HUES64 (cell line): ENCODE data around the gene PEPD.
"Not testable (repeated sequence)": the region's sequence is repeated elsewhere in the genome, so short reads cannot be mapped to it uniquely, and the experiment has no call there.

Experiments used
- H3K27ac ChIP-seq: 2 replicates; pipeline ENCODE4 v1.7.0; 2013; ENCODE audit warnings: low read depth, low read length, inconsistent platforms
- H3K27me3 ChIP-seq: 2 replicates; pipeline ENCODE4 v1.6.1; 2013; ENCODE audit warnings: mild to moderate bottlenecking, low read length; ENCODE audit not compliant: insufficient read depth
- H3K36me3 ChIP-seq: 2 replicates; pipeline ENCODE4 v1.6.1; 2013; ENCODE audit warnings: mild to moderate bottlenecking, low read length; ENCODE audit not compliant: insufficient read depth
- H3K4me1 ChIP-seq: 2 replicates; pipeline ENCODE4 v1.6.1; 2013; ENCODE audit warnings: mild to moderate bottlenecking, low read length, moderate library complexity; ENCODE audit not compliant: insufficient read depth
- H3K4me3 ChIP-seq: 2 replicates; pipeline ENCODE4 v1.5.1; 2013; ENCODE audit warnings: mild to moderate bottlenecking, low read length, moderate library complexity
- H3K9ac ChIP-seq: 2 replicates; pipeline ENCODE4 v1.6.1; 2013; ENCODE audit warnings: mild to moderate bottlenecking, low read depth, low read length
- H3K9me3 ChIP-seq: 2 replicates; pipeline ENCODE4 v1.6.1; 2013; ENCODE audit warnings: low read depth, low read length; ENCODE audit not compliant: insufficient read depth
- WGBS: fragments of 150-250, 120-280 bp; methylation state at CpG from one replicate; pipeline ENCODE4 v1.1.7; 2013; ENCODE audit warnings: missing lambda C conversion rate; 5-methylcytosine and 5-hydroxymethylcytosine counted together

The PEPD gene

GRCh38 chr19:33486936-33487811 lies 34.4 kb downstream of the PEPD start:
- no peaks in the 10 kb centered on the region for H3K36me3 ChIP-seq
- H3K4me1 ChIP-seq: no peaks in the 10 kb centered on the region
- H3K9ac ChIP-seq: no peak overlapping the region; the same call in 1 of the 2 replicates
- WGBS: 93% methylated on average over 23 of the region's 23 CpGs
- H3K27me3 ChIP-seq: no peaks in the 10 kb centered on the region
- H3K9me3 ChIP-seq: no peaks in the 10 kb centered on the region
- no peak overlapping the region for H3K4me3 ChIP-seq
- H3K27ac ChIP-seq: no peak overlapping the region

DNA sequence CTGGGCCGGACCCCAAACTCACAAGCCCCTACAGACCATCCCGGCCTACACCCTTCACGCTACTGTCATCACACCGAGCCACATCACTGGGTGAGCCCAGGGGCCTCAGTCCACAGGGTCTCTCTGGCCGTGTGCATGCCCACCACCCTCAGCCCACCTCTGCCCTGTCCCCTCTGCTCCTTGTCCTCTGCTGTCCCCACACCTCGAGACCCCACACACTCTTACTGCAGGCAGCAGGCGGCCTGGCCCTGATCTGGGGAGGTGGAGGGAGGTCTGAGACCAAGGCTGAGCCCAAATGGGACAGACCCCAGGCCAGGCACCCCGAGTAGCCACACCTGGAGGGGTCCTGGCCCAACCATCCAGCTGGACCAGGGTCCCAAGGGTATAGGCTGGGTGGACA lies 35.2 kb downstream of the PEPD start:
- 95% methylated on average over 8 of the region's 8 CpGs for WGBS
- H3K9ac ChIP-seq: no peak overlapping the region
- no peaks in the 10 kb centered on the region for H3K9me3 ChIP-seq
- no peak overlapping the region for H3K4me3 ChIP-seq
- H3K27me3 ChIP-seq: no peaks in the 10 kb centered on the region
- H3K4me1 ChIP-seq: no peaks in the 10 kb centered on the region
- H3K27ac ChIP-seq: no peak overlapping the region
- H3K36me3 ChIP-seq: no peaks in the 10 kb centered on the region

DNA sequence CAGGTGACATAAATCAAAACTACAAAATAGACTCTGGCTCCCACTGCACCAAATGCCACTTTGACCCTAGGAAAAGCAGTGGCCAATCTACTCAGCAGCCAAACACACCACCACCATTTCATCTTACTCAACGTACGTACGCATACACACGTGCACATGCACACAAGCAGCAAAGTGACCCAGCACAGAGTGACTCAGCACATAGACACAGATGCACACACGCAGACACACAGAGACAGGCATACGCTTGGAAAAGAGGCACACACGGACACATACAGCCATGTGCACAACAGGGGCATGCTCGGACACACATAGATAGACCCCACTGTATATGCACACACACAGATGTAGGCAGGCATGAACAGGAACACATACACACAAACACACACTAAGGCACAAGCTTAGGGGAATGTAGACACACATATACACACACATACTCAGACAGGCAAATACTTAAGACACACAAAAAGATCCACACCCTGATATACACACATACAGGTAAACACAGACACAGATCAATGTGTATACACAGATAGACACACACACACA lies 37.3 kb downstream of the PEPD start:
- Histone ChIP-seq H3K9ac (no peak overlapping the region), H3K36me3 (no peaks in the 10 kb centered on the region), H3K4me1 (no peaks in the 10 kb centered on the region), H3K27ac (no peak overlapping the region), H3K9me3 (no peaks in the 10 kb centered on the region), H3K27me3 (no peaks in the 10 kb centered on the region), H3K4me3 (no peak overlapping the region)
- 91% methylated on average over 8 of the region's 8 CpGs for WGBS

GRCh38 chr19:33482476-33482875 lies 39.1 kb downstream of the PEPD start:
- H3K9me3 ChIP-seq: no peaks in the 10 kb centered on the region
- H3K36me3 ChIP-seq: peaks cover 7% of the 10 kb centered on the region; the same call in 1 of the 2 replicates
- H3K4me3 ChIP-seq: no peak overlapping the region
- H3K4me1 ChIP-seq: no peaks in the 10 kb centered on the region
- 90% methylated on average over 3 of the region's 3 CpGs for WGBS
- no peak overlapping the region for H3K27ac ChIP-seq
- H3K27me3 ChIP-seq: no peaks in the 10 kb centered on the region
- no peak overlapping the region for H3K9ac ChIP-seq

DNA sequence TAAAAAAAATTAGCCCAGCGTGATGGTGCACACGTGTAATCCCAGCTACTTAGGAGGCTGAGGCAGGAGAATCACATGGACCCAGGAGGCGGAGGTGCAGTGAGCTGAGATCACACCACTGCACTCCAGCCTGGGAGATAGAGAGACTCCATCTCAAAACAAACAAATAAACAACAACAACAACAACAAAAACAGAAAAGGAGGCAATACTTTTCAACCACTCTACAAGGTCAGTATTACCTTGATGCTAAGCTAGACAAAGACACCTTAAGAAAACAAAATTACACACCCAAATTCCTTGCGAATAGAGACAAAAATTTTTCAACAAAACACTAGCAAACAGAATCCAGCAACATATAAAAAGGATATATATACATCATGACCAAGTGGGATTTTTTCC lies 39.7 kb downstream of the PEPD start:
- no peaks in the 10 kb centered on the region for H3K4me1 ChIP-seq
- H3K9me3 ChIP-seq: no peaks in the 10 kb centered on the region
- peaks cover 12% of the 10 kb centered on the region; the same call in 1 of the 2 replicates for H3K36me3 ChIP-seq
- no peaks in the 10 kb centered on the region for H3K27me3 ChIP-seq
- H3K9ac ChIP-seq: no peak overlapping the region
- no peak overlapping the region for H3K27ac ChIP-seq
- H3K4me3 ChIP-seq: no peak overlapping the region
- 92% methylated on average over 4 of the region's 4 CpGs for WGBS

DNA sequence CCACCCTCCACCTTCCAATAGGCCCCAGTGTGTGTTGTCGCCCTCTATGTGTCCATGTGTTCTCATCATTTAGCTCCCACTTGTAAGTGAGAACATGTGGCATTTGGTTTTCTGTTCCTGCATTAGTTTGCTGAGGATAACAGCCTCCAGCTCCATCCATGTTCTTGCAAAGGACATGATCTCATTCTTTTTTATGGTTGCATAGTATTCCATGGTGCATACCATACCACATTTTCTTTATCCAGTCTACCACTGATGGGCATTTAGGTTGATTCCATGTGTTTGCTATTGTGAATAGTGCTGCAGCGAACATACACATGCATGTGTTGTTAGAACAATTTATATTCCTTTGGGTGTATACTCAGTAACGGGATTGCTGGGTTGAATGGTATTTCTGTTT lies 42.0 kb downstream of the PEPD start:
- H3K4me1 ChIP-seq, H3K4me3 ChIP-seq, H3K27ac ChIP-seq, H3K9ac ChIP-seq, H3K27me3 ChIP-seq, H3K9me3 ChIP-seq: not testable (repeated sequence)
- H3K36me3 ChIP-seq: peaks cover 15% of the 10 kb centered on the region; the same call in 1 of the 2 replicates
- WGBS: 86% methylated on average over 2 of the region's 3 CpGs

- H3K36me3 ChIP-seq: peaks cover 18% of the 10 kb centered on the region; the same call in 1 of the 2 replicates
- H3K9ac ChIP-seq: no peak overlapping the region
- H3K9me3 ChIP-seq: no peaks in the 10 kb centered on the region
- no peak overlapping the region for H3K27ac ChIP-seq
- 93% methylated on average over 10 of the region's 10 CpGs for WGBS
- no peaks in the 10 kb centered on the region for H3K4me1 ChIP-seq
- no peak overlapping the region for H3K4me3 ChIP-seq
- H3K27me3 ChIP-seq: no peaks in the 10 kb centered on the region
Observed at GRCh38 chr19:33477781-33478180, 43.8 kb downstream of the PEPD start.

DNA sequence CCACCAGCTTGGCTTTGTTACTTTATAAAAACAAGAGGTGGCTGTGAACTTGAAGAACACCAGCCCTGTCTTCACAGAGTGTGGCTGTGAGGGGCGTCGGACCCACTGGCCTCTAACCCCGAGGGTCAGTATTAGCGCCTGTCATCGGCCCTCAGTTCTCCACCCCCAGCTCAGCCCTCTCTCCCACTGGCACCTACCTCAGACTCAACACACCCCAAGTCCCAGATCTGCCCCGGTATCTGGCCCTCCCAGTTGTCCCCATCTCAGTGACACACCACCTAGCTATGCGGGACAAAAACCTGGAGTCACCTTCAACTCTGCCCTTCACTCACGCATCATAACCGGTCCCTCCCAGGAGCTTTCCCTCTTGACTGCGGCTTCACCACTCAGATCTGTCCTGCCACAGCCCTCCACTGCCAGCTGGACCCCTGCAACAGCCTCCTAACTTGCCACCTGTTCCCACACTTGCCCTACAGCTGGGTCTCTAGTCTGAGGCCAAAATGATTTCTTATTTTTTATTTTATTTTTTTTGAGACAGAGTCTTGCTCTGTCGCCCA lies 45.4 kb downstream of the PEPD start:
- no peak overlapping the region for H3K4me3 ChIP-seq
- H3K4me1 ChIP-seq: no peaks in the 10 kb centered on the region
- H3K36me3 ChIP-seq: peaks cover 18% of the 10 kb centered on the region; the same call in 1 of the 2 replicates
- H3K9me3 ChIP-seq: no peaks in the 10 kb centered on the region
- no peak overlapping the region for H3K27ac ChIP-seq
- 94% methylated on average over 11 of the region's 11 CpGs for WGBS
- no peaks in the 10 kb centered on the region for H3K27me3 ChIP-seq
- H3K9ac ChIP-seq: no peak overlapping the region

DNA sequence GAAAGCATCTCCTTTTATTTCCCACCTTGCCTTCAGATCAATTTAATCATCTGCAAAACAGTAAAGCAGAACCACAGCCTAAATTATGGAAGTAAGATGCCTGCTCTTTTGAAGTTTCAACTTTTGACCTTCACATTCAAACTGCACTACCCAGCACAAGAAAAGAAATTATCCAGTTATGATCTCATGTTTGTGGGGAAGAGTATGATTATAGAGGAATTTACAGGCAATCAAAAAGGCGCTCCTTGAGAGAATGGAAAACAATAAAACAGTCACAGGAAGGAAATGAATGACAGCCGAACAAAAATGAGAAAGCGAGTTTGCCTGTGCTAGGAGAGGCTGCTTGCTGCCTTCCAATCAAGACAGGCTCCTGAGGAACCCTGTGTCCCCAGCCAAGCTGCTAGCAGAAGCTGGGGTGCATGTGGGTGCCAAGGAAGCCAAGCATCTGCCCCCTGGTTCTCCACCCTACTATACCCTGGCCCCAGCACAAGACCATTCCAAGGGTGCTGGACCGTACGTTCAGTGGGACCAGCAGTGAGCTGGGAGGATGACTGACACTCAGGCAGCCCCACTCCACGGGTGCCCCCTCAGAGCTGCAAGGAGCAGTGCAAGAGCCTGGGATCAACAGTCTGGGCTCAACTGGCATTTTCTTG lies 47.8 kb downstream of the PEPD start:
- WGBS: 94% methylated on average over 6 of the region's 6 CpGs
- Histone ChIP-seq H3K27me3 (no peaks in the 10 kb centered on the region), H3K36me3 (peaks cover 18% of the 10 kb centered on the region; the same call in 1 of the 2 replicates), H3K27ac (no peak overlapping the region), H3K4me1 (no peaks in the 10 kb centered on the region), H3K9me3 (no peaks in the 10 kb centered on the region), H3K9ac (no peak overlapping the region), H3K4me3 (no peak overlapping the region)

GRCh38 chr19:33472691-33473652 lies 48.6 kb downstream of the PEPD start:
- no peaks in the 10 kb centered on the region for H3K4me1 ChIP-seq
- no peak overlapping the region for H3K9ac ChIP-seq
- WGBS: 89% methylated on average over 21 of the region's 23 CpGs
- no peaks in the 10 kb centered on the region for H3K27me3 ChIP-seq
- H3K4me3 ChIP-seq: no peak overlapping the region
- peaks cover 14% of the 10 kb centered on the region; the same call in 1 of the 2 replicates for H3K36me3 ChIP-seq
- no peaks in the 10 kb centered on the region for H3K9me3 ChIP-seq
- H3K27ac ChIP-seq: no peak overlapping the region
